NOMO-1 treated with DMSO at 0.1 percent for 48 hours (cell line): ENCODE measurements around the gene PAIP1.
"Not testable (repeated sequence)": the region's sequence is repeated elsewhere in the genome, so short reads cannot be mapped to it uniquely, and the experiment has no call there.

Experiments
- DNase-seq: peaks from one replicate; lab custom pipeline; 2025; ENCODE audit not compliant: unreplicated experiment; lab: John Stamatoyannopoulos, UW

PAIP1 gene

GRCh38 chr5:43530648-43531047 is 26.2 kb downstream of the PAIP1 start:
- no peak for DNase-seq

GRCh38 chr5:43523662-43524072 is 33.2 kb downstream of the PAIP1 start:
- DNase-seq: no peak

- DNase-seq: no peak
These were observed 36.3 kb downstream of the PAIP1 start for GRCh38 chr5:43520615-43521014.

GRCh38 chr5:43515678-43516048 is 41.2 kb downstream of the PAIP1 start:
- DNase-seq: no peak

- DNase-seq: peak; percentile 99
These were observed 41.8 kb downstream of the PAIP1 start, which contains the start of gene C5orf34 for GRCh38 chr5:43514816-43515677. C5orf34 (minus strand) TSS chr5:43515148; CDS start chr5:43509339, 5,809 bp downstream.

GRCh38 chr5:43514471-43514815 is 42.4 kb downstream of the PAIP1 start:
- no peak for DNase-seq

GRCh38 chr5:43514025-43514424 is 42.9 kb downstream of the PAIP1 start:
- no peak for DNase-seq

GRCh38 chr5:43511062-43511461 is 45.8 kb downstream of the PAIP1 start:
- not testable (repeated sequence) for DNase-seq

- no peak for DNase-seq
These were observed 58.3 kb downstream of the PAIP1 start for GRCh38 chr5:43498581-43498980.

- no peak for DNase-seq
These were observed 59.4 kb downstream of the PAIP1 start for GRCh38 chr5:43497311-43498104.

- no peak for DNase-seq
These were observed 65.6 kb downstream of the PAIP1 start for GRCh38 chr5:43491326-43491725.

- no peak for DNase-seq
These were observed 70.5 kb downstream of the PAIP1 start for GRCh38 chr5:43486353-43486752.

GRCh38 chr5:43485406-43485805 is 71.5 kb downstream of the PAIP1 start:
- peak; percentile 95 for DNase-seq

- peak; percentile 96 for DNase-seq
These were observed 72.6 kb downstream of the PAIP1 start for GRCh38 chr5:43484106-43484849.

GRCh38 chr5:43483298-43484105 is 73.4 kb downstream of the PAIP1 start, which contains the start of gene TMEM267:
TMEM267 (minus strand) TSS chr5:43483865; CDS start chr5:43453969, 29,896 bp downstream.
- peak; percentile 97 for DNase-seq

- no peak for DNase-seq
These were observed 74.2 kb downstream of the PAIP1 start for GRCh38 chr5:43482490-43483297.
